PC-3 (cell line): ENCODE results near the gene DBNDD2. TPM values are rescaled to one million over a fixed set of nuclear protein-coding genes. Genes with fewer than 3 reads are reported as not detected.

Experiments used
- ATAC-seq: fragments of 200-7000 bp; cut with Tn5 transposase; 2 replicates; pipeline ENCODE4 v1.9.1; 2020; ENCODE audit warnings: mild to moderate bottlenecking, moderate library complexity
- BruUV-seq: library from RNA; stranded (reverse); fragments of 400-500 nt; replicated peaks from 2 replicates; lab custom pipeline; 2021; lab: Mats Ljungman, UMichigan
- CTCF ChIA-PET: fragments of 300-600 bp; sonication (Branson Sonifier 250); formaldehyde crosslinking; loops from one replicate; lab custom pipeline; 2022; ENCODE audit warnings: antibody characterized with exemption; lab: Charles Lee
- POLR2A ChIA-PET: fragments of 300-600 bp; sonication (Branson Sonifier 250); formaldehyde crosslinking; loops from one replicate; lab custom pipeline; 2022; ENCODE audit warnings: antibody characterized with exemption; ENCODE audit not compliant: unreplicated experiment; lab: Charles Lee
- DNase-seq: peaks from one replicate; pipeline ENCODE4 v3.0.0-alpha.2; 2015
- H2AFZ ChIP-seq: fragments of 300-600 bp; sonication (generic); 2 replicates; pipeline ENCODE4 v1.6.0; 2016; ENCODE audit warnings: antibody characterized with exemption, low read length
- H3F3A ChIP-seq: fragments of 300-600 bp; sonication (generic); one replicate; pipeline ENCODE4 v1.6.0; 2017; ENCODE audit warnings: antibody characterized with exemption, low read length, control low read depth, mild to moderate bottlenecking; ENCODE audit not compliant: unreplicated experiment
- H3K27ac ChIP-seq: fragments of 300-600 bp; sonication (generic); 2 replicates; pipeline ENCODE4 v1.5.1; 2016; ENCODE audit warnings: mild to moderate bottlenecking, low read length
- H3K27me3 ChIP-seq: fragments of 300-600 bp; sonication (generic); 2 replicates; pipeline ENCODE4 v1.6.1; 2016; ENCODE audit warnings: low read length, mixed read lengths
- H3K36me3 ChIP-seq: fragments of 300-600 bp; sonication (generic); 2 replicates; pipeline ENCODE4 v1.6.1; 2016; ENCODE audit warnings: low read depth, mixed run types, low read length, mixed read lengths
- H3K4me1 ChIP-seq: fragments of 300-600 bp; sonication (generic); 2 replicates; pipeline ENCODE4 v1.5.1; 2016; ENCODE audit warnings: low read length; ENCODE audit not compliant: insufficient read depth
- H3K4me2 ChIP-seq: fragments of 300-600 bp; sonication (generic); 2 replicates; pipeline ENCODE4 v1.6.0; 2016; ENCODE audit warnings: low read length
- H3K4me3 ChIP-seq: fragments of 300-600 bp; sonication (generic); 2 replicates; pipeline ENCODE4 v1.5.1; 2016; ENCODE audit warnings: mild to moderate bottlenecking, low read length, mixed read lengths
- H3K79me2 ChIP-seq: fragments of 300-600 bp; sonication (generic); 2 replicates; pipeline ENCODE4 v1.6.1; 2017; ENCODE audit warnings: low read length, mixed read lengths
- H3K9ac ChIP-seq: fragments of 300-600 bp; sonication (generic); 2 replicates; pipeline ENCODE4 v1.6.0; 2016; ENCODE audit warnings: mild to moderate bottlenecking, low read length
- H3K9me2 ChIP-seq: fragments of 300-600 bp; sonication (generic); replicated peaks from 2 replicates; pipeline ENCODE4 v1.6.1; 2016; ENCODE audit warnings: mixed run types, low read length, mixed read lengths
- H3K9me3 ChIP-seq: fragments of 300-600 bp; sonication (generic); 2 replicates; pipeline ENCODE4 v1.6.1; 2016; ENCODE audit warnings: low read length, mixed read lengths
- H4K20me1 ChIP-seq: fragments of 300-600 bp; sonication (generic); 2 replicates; pipeline ENCODE4 v1.6.1; 2016; ENCODE audit warnings: low read length, mixed read lengths
- CTCF ChIP-seq: fragments of 300-600 bp; sonication (generic); conservative IDR thresholded peaks from 2 replicates; pipeline ENCODE4 v1.5.1; 2017; ENCODE audit warnings: antibody characterized with exemption, low read depth, mild to moderate bottlenecking, low read length
- EZH2 ChIP-seq: fragments of 300-600 bp; sonication (generic); IDR thresholded peaks from one replicate; pipeline ENCODE4 v1.6.1; 2017; ENCODE audit warnings: antibody characterized with exemption, mild to moderate bottlenecking, low read length; ENCODE audit not compliant: unreplicated experiment
- EZH2phosphoT487 ChIP-seq: fragments of 300-600 bp; sonication (generic); IDR thresholded peaks from 2 replicates; pipeline ENCODE4 v1.6.1; 2018; ENCODE audit warnings: mild to moderate bottlenecking, antibody characterized with exemption, low read length, borderline replicate concordance
- intact Hi-C: fragments of 100-400 bp; cut with micrococcal nuclease; formaldehyde crosslinking; loops from 2 replicates; pipeline ENCODE4 v1.9.0; 2023
- total RNA-seq: library from RNA; depleted of rRNA; stranded (reverse); fragments of >200 nt; gene quantifications from 2 replicates; pipeline ENCODE4 v1.2.3, GENCODE V29; 2014

Gene DBNDD2
- total RNA-seq, 1 experiment from 2014 or later: 8.5 TPM

- Histone ChIP-seq H3K4me3 (no peak overlapping the region), H2AFZ (no peak overlapping the region), H3K27me3 (no peaks in the 10 kb centered on the region), H3K4me1 (no peaks in the 10 kb centered on the region), H3K27ac (no peak overlapping the region), H3K79me2 (no peaks in the 10 kb centered on the region), H4K20me1 (no peaks in the 10 kb centered on the region), H3K4me2 (no peak overlapping the region), H3K9ac (no peak overlapping the region), H3F3A (no peaks in the 10 kb centered on the region), H3K9me3 (peaks cover 13% of the 10 kb centered on the region), H3K36me3 (peaks cover 7% of the 10 kb centered on the region; the same call in 1 of the 2 replicates), H3K9me2 (no peaks in the 10 kb centered on the region)
- intact Hi-C loops: no loop called here
- DNase-seq (no peak), ATAC-seq (no peak)
- TF ChIP-seq EZH2phosphoT487: no peak
- TF ChIP-seq EZH2: no peak
- TF ChIP-seq CTCF: no peak
- POLR2A ChIA-PET: no interaction called here
- BruUV-seq: no TSS peak
- CTCF ChIA-PET: no interaction called here
These were observed 13.0 kb upstream of the DBNDD2 start for GRCh38 chr20:45395114-45395415.

DNA sequence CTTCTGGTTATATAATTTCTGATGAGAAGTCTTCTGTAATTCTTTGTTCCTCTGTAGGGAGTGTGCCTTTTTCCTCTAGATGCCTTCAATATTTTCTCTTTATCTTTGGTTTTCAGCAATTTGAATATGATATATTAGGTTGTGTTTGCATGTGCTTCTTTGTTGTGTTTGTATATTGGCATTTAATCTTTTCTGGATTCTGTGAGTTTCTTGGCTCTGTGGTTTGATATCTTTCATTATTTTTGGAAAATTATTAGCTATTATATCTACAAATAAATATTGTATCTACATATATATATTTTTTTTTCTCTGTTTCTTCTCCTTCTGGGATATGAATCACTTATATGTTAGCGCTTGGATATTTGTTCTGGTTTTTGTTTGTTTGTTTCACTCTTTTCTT lies 9.1 kb upstream of the DBNDD2 start:
- ChIA-PET CTCF (no interaction called here), POLR2A (no interaction called here)
- no peak for DNase-seq
- no peak for ATAC-seq
- no peaks in the 10 kb centered on the region for H3K9me2 ChIP-seq
- H3K79me2 ChIP-seq: no peaks in the 10 kb centered on the region
- no peaks in the 10 kb centered on the region for H3K27me3 ChIP-seq
- H3K27ac ChIP-seq: no peak overlapping the region
- H3F3A ChIP-seq: no peaks in the 10 kb centered on the region
- peaks cover 20% of the 10 kb centered on the region for H3K9me3 ChIP-seq
- no peak overlapping the region for H2AFZ ChIP-seq
- H4K20me1 ChIP-seq: no peaks in the 10 kb centered on the region
- intact Hi-C loops: no loop called here
- no peak overlapping the region for H3K4me3 ChIP-seq
- H3K36me3 ChIP-seq: peaks cover 19% of the 10 kb centered on the region; the same call in 1 of the 2 replicates
- H3K4me1 ChIP-seq: no peaks in the 10 kb centered on the region
- H3K4me2 ChIP-seq: no peak overlapping the region
- BruUV-seq: no TSS peak
- TF ChIP-seq CTCF (no peak), EZH2phosphoT487 (no peak), EZH2 (no peak)
- H3K9ac ChIP-seq: no peak overlapping the region

DNA sequence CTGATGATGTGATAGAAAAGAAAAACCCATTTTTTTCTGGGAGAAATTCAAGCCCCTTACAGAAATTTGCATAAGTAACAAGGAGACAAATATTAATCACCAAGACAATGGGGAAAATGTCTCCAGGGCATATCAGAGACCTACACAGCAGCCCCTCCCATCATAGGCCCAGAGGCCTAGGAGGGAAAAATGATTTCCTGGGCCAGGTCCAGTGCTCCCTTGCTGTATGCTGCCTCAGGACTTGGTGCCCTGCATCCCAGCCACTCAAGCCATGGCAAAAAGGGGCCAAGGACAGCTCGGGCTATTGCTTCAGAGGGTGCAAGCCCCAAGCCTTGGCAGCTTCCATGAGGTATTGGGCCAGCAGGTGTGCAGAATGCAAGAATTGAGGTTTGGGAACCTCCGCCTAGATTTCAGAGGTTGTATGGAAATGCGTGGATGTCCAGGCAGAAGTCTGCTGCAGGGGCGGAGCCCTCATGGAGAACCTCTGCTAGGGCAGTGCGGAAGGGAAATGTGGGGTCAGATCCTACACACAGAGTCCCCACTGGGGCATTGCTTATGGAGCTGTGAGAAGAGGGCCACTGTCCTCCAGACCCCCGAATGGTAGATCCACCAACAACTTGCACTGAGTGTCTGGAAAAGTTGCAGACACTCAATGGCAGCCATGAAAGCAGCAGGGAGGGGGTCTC lies 7.6 kb upstream of the DBNDD2 start:
- H3K27me3 ChIP-seq: no peaks in the 10 kb centered on the region
- BruUV-seq: no TSS peak
- POLR2A ChIA-PET: no interaction called here

More for the DNA sequence above, 7.6 kb upstream of the DBNDD2 start:
- DNase-seq (no peak), ATAC-seq (no peak)
- H3K27ac ChIP-seq: no peak overlapping the region
- intact Hi-C loops: no loop called here
- peaks cover 19% of the 10 kb centered on the region; the same call in 1 of the 2 replicates for H3K36me3 ChIP-seq
- peaks cover 20% of the 10 kb centered on the region for H3K9me3 ChIP-seq
- no peak for TF ChIP-seq CTCF
- no peak for TF ChIP-seq EZH2
- TF ChIP-seq EZH2phosphoT487: no peak
- H3K4me3 ChIP-seq: no peak overlapping the region
- H3K4me2 ChIP-seq: no peak overlapping the region
- CTCF ChIA-PET: no interaction called here
- no peak overlapping the region for H3K9ac ChIP-seq
- no peaks in the 10 kb centered on the region for H3K9me2 ChIP-seq
- peaks cover 4% of the 10 kb centered on the region; the same call in 1 of the 2 replicates for H3K4me1 ChIP-seq
- no peaks in the 10 kb centered on the region for H4K20me1 ChIP-seq
- no peak overlapping the region for H2AFZ ChIP-seq
- no peaks in the 10 kb centered on the region for H3K79me2 ChIP-seq
- H3F3A ChIP-seq: no peaks in the 10 kb centered on the region
